SJCRH30 (cell line): ENCODE results near the gene RASSF5. TPM values are rescaled to one million over a fixed set of nuclear protein-coding genes. Genes with fewer than 3 reads are reported as not detected.
A peak's percentile ranks its signal among the peaks of the same experiment; 100 is the strongest.

Experiments
- DNase-seq, 2 experiments: peaks; one replicate each; pipeline ENCODE4 v3.0.0-alpha.2; 2015 to 2020
- H3K27ac ChIP-seq: fragments of 250-450 bp; sonication (Bioruptor Pico); 2 replicates; pipeline ENCODE4 v1.5.1; 2020; ENCODE audit warnings: mild to moderate bottlenecking, moderate library complexity
- H3K27me3 ChIP-seq: fragments of 250-450 bp; sonication (Bioruptor Pico); 2 replicates; pipeline ENCODE4 v1.5.1; 2020; ENCODE audit warnings: mild to moderate bottlenecking, moderate library complexity
- H3K36me3 ChIP-seq: fragments of 250-450 bp; sonication (Bioruptor Pico); 2 replicates; pipeline ENCODE4 v1.5.1; 2020; ENCODE audit warnings: mild to moderate bottlenecking, moderate library complexity
- H3K4me1 ChIP-seq: fragments of 250-450 bp; sonication (Bioruptor Pico); 2 replicates; pipeline ENCODE4 v1.5.1; 2020; ENCODE audit warnings: mild to moderate bottlenecking, moderate library complexity
- H3K4me3 ChIP-seq: fragments of 250-450 bp; sonication (Bioruptor Pico); 2 replicates; pipeline ENCODE4 v1.5.1; 2020; ENCODE audit warnings: mild to moderate bottlenecking, moderate library complexity
- H3K9me3 ChIP-seq: fragments of 250-450 bp; sonication (Bioruptor Pico); replicated peaks from 2 replicates; pipeline ENCODE4 v1.5.1; 2020; ENCODE audit warnings: mild to moderate bottlenecking, moderate library complexity
- total RNA-seq: library from RNA; depleted of rRNA; stranded (reverse); fragments of >200 nt; shearing (Covaris generic); gene quantifications from 2 replicates; pipeline ENCODE4 v1.2.3, GENCODE V29; 2014

RASSF5 gene
- total RNA-seq, 1 experiment from 2014 or later = 9.5 TPM

GRCh38 chr1:206469933-206470691 is 37.2 kb upstream of the RASSF5 start, which contains the start of gene IKBKE:
Gene IKBKE (plus strand): TSS chr1:206470476. CDS start chr1:206473228, 2,752 bp downstream.
- peak within 1 kb of the TSS; percentile 61 for H3K4me3 ChIP-seq
- peak; percentile 76 to 84 for DNase-seq
- no peaks in the 10 kb centered on the region for H3K36me3 ChIP-seq
- peaks cover 34% of the 10 kb centered on the region for H3K4me1 ChIP-seq
- H3K27me3 ChIP-seq = no peaks in the 10 kb centered on the region
- no peaks in the 10 kb centered on the region for H3K9me3 ChIP-seq
- peak within 1 kb of the TSS; percentile 1; the same call in 1 of the 2 replicates for H3K27ac ChIP-seq

GRCh38 chr1:206470692-206471414 is 36.5 kb upstream of the RASSF5 start:
- peak overlapping the region; percentile 1; the same call in 1 of the 2 replicates for H3K27ac ChIP-seq
- no peaks in the 10 kb centered on the region for H3K9me3 ChIP-seq
- peak; percentile 62 to 75 for DNase-seq
- peaks cover 34% of the 10 kb centered on the region for H3K4me1 ChIP-seq
- peak overlapping the region; percentile 61 for H3K4me3 ChIP-seq
- no peaks in the 10 kb centered on the region for H3K27me3 ChIP-seq
- no peaks in the 10 kb centered on the region for H3K36me3 ChIP-seq

- Histone ChIP-seq H3K27ac (no peak overlapping the region), H3K9me3 (no peaks in the 10 kb centered on the region), H3K36me3 (no peaks in the 10 kb centered on the region), H3K27me3 (no peaks in the 10 kb centered on the region), H3K4me1 (peaks cover 34% of the 10 kb centered on the region), H3K4me3 (no peak overlapping the region; the same call in 1 of the 2 replicates)
- no peak for DNase-seq
Measured at GRCh38 chr1:206471415-206471801, 35.9 kb upstream of the RASSF5 start.

GRCh38 chr1:206472024-206472423 is 35.3 kb upstream of the RASSF5 start:
- no peak for DNase-seq
- Histone ChIP-seq H3K4me3 (no peak overlapping the region), H3K36me3 (no peaks in the 10 kb centered on the region), H3K9me3 (no peaks in the 10 kb centered on the region), H3K27me3 (no peaks in the 10 kb centered on the region), H3K27ac (no peak overlapping the region), H3K4me1 (peaks cover 34% of the 10 kb centered on the region)

GRCh38 chr1:206472454-206472853 is 34.9 kb upstream of the RASSF5 start:
- Histone ChIP-seq H3K36me3 (no peaks in the 10 kb centered on the region), H3K4me3 (no peak overlapping the region), H3K27ac (no peak overlapping the region), H3K4me1 (peaks cover 34% of the 10 kb centered on the region), H3K27me3 (no peaks in the 10 kb centered on the region), H3K9me3 (no peaks in the 10 kb centered on the region)
- DNase-seq = peak; percentile 74

- Histone ChIP-seq H3K27me3 (no peaks in the 10 kb centered on the region), H3K4me1 (peaks cover 31% of the 10 kb centered on the region), H3K9me3 (no peaks in the 10 kb centered on the region), H3K27ac (no peak overlapping the region), H3K36me3 (no peaks in the 10 kb centered on the region), H3K4me3 (no peak overlapping the region)
- no peak for DNase-seq
Measured at GRCh38 chr1:206472886-206473285, 34.4 kb upstream of the RASSF5 start.

GRCh38 chr1:206476058-206476457 is 31.3 kb upstream of the RASSF5 start:
- H3K27me3 ChIP-seq = no peaks in the 10 kb centered on the region
- H3K9me3 ChIP-seq = no peaks in the 10 kb centered on the region
- DNase-seq = no peak
- H3K4me3 ChIP-seq = no peak overlapping the region
- no peak overlapping the region for H3K27ac ChIP-seq
- H3K36me3 ChIP-seq = no peaks in the 10 kb centered on the region
- H3K4me1 ChIP-seq = peaks cover 15% of the 10 kb centered on the region

- no peak for DNase-seq
- no peak overlapping the region for H3K4me3 ChIP-seq
- H3K36me3 ChIP-seq = no peaks in the 10 kb centered on the region
- H3K4me1 ChIP-seq = peaks cover 11% of the 10 kb centered on the region
- H3K9me3 ChIP-seq = no peaks in the 10 kb centered on the region
- H3K27ac ChIP-seq = no peak overlapping the region
- no peaks in the 10 kb centered on the region for H3K27me3 ChIP-seq
Measured at GRCh38 chr1:206476591-206476990, 30.7 kb upstream of the RASSF5 start.

GRCh38 chr1:206477110-206477509 is 30.2 kb upstream of the RASSF5 start:
- H3K27me3 ChIP-seq = no peaks in the 10 kb centered on the region
- no peak for DNase-seq
- no peaks in the 10 kb centered on the region for H3K9me3 ChIP-seq
- no peak overlapping the region for H3K27ac ChIP-seq
- no peaks in the 10 kb centered on the region for H3K36me3 ChIP-seq
- H3K4me1 ChIP-seq = peaks cover 7% of the 10 kb centered on the region
- H3K4me3 ChIP-seq = no peak overlapping the region

- no peaks in the 10 kb centered on the region for H3K27me3 ChIP-seq
- H3K36me3 ChIP-seq = no peaks in the 10 kb centered on the region
- H3K9me3 ChIP-seq = no peaks in the 10 kb centered on the region
- H3K27ac ChIP-seq = no peak overlapping the region
- no peak overlapping the region for H3K4me3 ChIP-seq
- DNase-seq = no peak
- H3K4me1 ChIP-seq = peaks cover under 1% of the 10 kb centered on the region
Measured at GRCh38 chr1:206477581-206478380, 29.6 kb upstream of the RASSF5 start.

GRCh38 chr1:206478746-206479145 is 28.6 kb upstream of the RASSF5 start:
- Histone ChIP-seq H3K9me3 (no peaks in the 10 kb centered on the region), H3K4me3 (no peak overlapping the region), H3K4me1 (no peaks in the 10 kb centered on the region), H3K27ac (no peak overlapping the region), H3K36me3 (no peaks in the 10 kb centered on the region), H3K27me3 (no peaks in the 10 kb centered on the region)
- no peak for DNase-seq

- peak; percentile 83 to 92 for DNase-seq
- no peaks in the 10 kb centered on the region for H3K27me3 ChIP-seq
- no peaks in the 10 kb centered on the region for H3K4me1 ChIP-seq
- H3K9me3 ChIP-seq = no peaks in the 10 kb centered on the region
- no peak overlapping the region for H3K4me3 ChIP-seq
- H3K27ac ChIP-seq = no peak overlapping the region
- no peaks in the 10 kb centered on the region for H3K36me3 ChIP-seq
Measured at GRCh38 chr1:206479183-206480125, 27.9 kb upstream of the RASSF5 start.

- H3K4me3 ChIP-seq = no peak overlapping the region
- H3K27me3 ChIP-seq = no peaks in the 10 kb centered on the region
- no peaks in the 10 kb centered on the region for H3K9me3 ChIP-seq
- DNase-seq = no peak
- no peaks in the 10 kb centered on the region for H3K36me3 ChIP-seq
- no peaks in the 10 kb centered on the region for H3K4me1 ChIP-seq
- no peak overlapping the region for H3K27ac ChIP-seq
Measured at GRCh38 chr1:206480211-206480610, 27.1 kb upstream of the RASSF5 start.

- H3K27ac ChIP-seq = no peak overlapping the region
- no peaks in the 10 kb centered on the region for H3K27me3 ChIP-seq
- H3K4me1 ChIP-seq = no peaks in the 10 kb centered on the region
- H3K36me3 ChIP-seq = no peaks in the 10 kb centered on the region
- H3K9me3 ChIP-seq = no peaks in the 10 kb centered on the region
- H3K4me3 ChIP-seq = no peak overlapping the region
- DNase-seq = no peak
Measured at GRCh38 chr1:206482611-206483010, 24.7 kb upstream of the RASSF5 start.
